HPDE6-E6E7 (cell line): ENCODE data around the gene PTCD3.
A peak's percentile ranks its signal among the peaks of the same experiment; 100 is the strongest.

ENCODE experiments used
- DNase-seq: peaks from one replicate; pipeline ENCODE4 v3.0.0; 2011; ENCODE audit warnings: missing footprints; ENCODE audit errors: extremely low spot score

PTCD3 gene

GRCh38 chr2:86105969-86106945 lies at the start of gene PTCD3:
Gene PTCD3 (plus strand): TSS chr2:86106235. CDS start chr2:86106248, 13 bp downstream.
- DNase-seq: peak; percentile 92

GRCh38 chr2:86056590-86057331 lies 49.3 kb upstream of the PTCD3 start:
- no peak for DNase-seq

GRCh38 chr2:86062043-86062442 lies 44.0 kb upstream of the PTCD3 start:
- peak; percentile 15 for DNase-seq

- DNase-seq: no peak
Observed at GRCh38 chr2:86064006-86064405, 42.0 kb upstream of the PTCD3 start.

GRCh38 chr2:86065512-86065911 lies 40.5 kb upstream of the PTCD3 start:
- DNase-seq: no peak

- no peak for DNase-seq
Observed at GRCh38 chr2:86066007-86066578, 39.9 kb upstream of the PTCD3 start.

- no peak for DNase-seq
Observed at GRCh38 chr2:86066915-86067314, 39.1 kb upstream of the PTCD3 start.

- DNase-seq: no peak
Observed at GRCh38 chr2:86068136-86068588, 37.9 kb upstream of the PTCD3 start.

- DNase-seq: no peak
Observed at GRCh38 chr2:86068648-86069047, 37.4 kb upstream of the PTCD3 start.

GRCh38 chr2:86069091-86069685 lies 36.8 kb upstream of the PTCD3 start:
- DNase-seq: no peak

- DNase-seq: no peak
Observed at GRCh38 chr2:86069783-86070339, 36.2 kb upstream of the PTCD3 start.

GRCh38 chr2:86070868-86071267 lies 35.2 kb upstream of the PTCD3 start:
- no peak for DNase-seq

- no peak for DNase-seq
Observed at GRCh38 chr2:86072271-86072858, 33.7 kb upstream of the PTCD3 start.

GRCh38 chr2:86073225-86073624 lies 32.8 kb upstream of the PTCD3 start:
- no peak for DNase-seq

- DNase-seq: no peak
Observed at GRCh38 chr2:86074256-86074655, 31.8 kb upstream of the PTCD3 start.

GRCh38 chr2:86074811-86075210 lies 31.2 kb upstream of the PTCD3 start:
- no peak for DNase-seq

GRCh38 chr2:86075886-86076285 lies 30.1 kb upstream of the PTCD3 start:
- no peak for DNase-seq

GRCh38 chr2:86078774-86079545 lies 27.1 kb upstream of the PTCD3 start:
- no peak for DNase-seq

GRCh38 chr2:86079981-86080911 lies 25.8 kb upstream of the PTCD3 start:
- DNase-seq: peak; percentile 20
